Activated CD8-positive, alpha-beta memory T cell treated with anti-CD3 and anti-CD28 coated beads for 1 hour (primary cell): ENCODE results near the gene HLA-DQA2.
"Not testable (repeated sequence)": the region's sequence is repeated elsewhere in the genome, so short reads cannot be mapped to it uniquely, and the experiment has no call there.

Source experiments
- DNase-seq, 2 donors: peaks; one replicate each; pipeline ENCODE4 v3.0.0-alpha.2; 2020; ENCODE audit warnings: low read depth in 1 of 2; ENCODE audit errors: extremely low read depth in 1 of 2

Gene HLA-DQA2

DNA sequence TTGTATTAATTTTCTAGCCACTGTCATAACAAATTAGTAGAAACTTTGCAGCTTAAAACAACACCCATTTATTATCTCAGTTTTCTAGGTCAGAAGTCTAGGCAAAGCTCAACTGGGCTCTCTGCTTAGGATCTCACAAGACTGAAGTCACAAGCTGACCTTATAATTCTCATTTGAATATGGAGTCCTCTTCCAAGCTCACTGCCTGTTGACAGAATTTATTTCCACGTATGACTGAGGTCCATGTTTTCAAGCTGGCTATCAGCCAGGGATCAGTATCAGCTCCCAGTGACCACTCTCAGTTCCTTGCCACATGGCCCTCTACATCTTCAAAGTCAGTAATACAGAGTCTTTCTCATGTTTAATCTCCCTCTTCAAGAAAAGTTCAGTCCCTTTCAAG is 33.9 kb downstream of the HLA-DQA2 start:
- DNase-seq: no peak

DNA sequence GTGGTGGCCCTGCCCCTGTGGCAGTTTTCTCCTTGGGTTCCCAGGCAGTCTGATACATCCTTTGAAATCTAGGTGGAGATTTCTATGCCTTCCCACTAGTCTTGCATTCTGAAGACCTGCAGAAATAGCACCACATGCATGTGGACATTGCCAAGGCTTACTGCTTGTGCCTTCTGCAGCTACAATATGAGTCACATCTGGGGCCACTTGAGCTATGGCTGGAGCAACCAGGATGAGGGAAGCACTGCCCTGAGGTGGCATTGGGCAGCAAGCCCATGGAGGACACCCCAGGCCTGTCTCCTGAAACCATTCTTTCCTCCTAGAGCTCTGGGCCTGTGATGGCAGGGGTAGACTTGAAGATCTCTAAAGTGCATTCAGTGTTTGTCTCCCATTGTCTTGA is 37.8 kb downstream of the HLA-DQA2 start:
- no peak for DNase-seq

DNA sequence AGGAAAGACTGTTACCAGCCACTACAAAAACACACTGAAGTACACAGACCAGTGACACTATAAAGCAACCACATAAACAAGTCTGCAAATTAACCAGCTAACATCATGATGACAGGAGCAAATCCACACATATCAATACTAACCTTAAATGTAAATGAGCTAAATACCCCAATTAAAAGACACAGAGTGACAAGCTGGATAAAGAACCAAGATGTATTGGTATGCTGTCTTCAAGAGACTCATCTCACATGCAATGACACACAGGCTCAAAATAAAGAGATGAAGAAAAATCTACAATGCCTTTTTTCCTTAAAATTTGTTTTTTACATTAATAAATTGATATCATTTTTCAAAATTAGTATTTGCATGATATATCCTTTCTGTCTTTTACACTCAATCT is 41.7 kb downstream of the HLA-DQA2 start:
- not testable (repeated sequence) for DNase-seq

DNA sequence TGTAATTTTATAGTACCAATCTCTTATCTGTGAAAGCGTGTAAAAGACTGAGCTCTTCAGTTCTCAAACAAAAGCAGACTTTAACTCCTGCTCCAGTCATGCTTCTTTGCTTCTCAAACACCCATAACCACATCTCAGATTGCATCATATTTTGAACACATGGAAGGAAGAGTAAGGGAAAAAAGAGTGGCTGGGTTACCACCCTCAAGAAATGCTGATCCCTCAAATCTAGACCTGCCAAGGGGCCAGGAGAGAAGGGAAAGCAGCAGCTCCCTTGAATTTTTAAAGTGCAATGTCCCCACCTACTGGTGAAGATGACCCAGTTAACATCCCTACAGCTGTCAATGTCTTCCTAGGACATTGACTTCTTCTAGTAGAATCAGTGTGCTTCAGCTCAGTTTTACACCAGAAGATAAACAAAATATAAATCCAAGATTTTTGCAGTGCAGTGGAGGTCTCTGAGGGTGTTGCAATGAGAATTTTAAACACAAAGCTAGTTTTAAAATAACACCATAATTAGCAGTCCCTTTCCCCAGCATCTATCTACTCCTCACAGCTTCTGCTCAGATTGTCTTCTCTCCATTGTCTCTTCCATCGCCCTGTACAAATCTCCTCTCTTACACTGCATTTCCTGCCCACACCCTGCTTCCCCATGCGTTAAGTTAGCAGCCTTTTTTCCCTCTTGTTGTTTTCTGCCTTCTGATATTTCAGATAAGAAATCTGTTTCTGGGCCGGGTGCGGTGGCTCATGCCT is 44.8 kb downstream of the HLA-DQA2 start:
- no peak for DNase-seq

DNA sequence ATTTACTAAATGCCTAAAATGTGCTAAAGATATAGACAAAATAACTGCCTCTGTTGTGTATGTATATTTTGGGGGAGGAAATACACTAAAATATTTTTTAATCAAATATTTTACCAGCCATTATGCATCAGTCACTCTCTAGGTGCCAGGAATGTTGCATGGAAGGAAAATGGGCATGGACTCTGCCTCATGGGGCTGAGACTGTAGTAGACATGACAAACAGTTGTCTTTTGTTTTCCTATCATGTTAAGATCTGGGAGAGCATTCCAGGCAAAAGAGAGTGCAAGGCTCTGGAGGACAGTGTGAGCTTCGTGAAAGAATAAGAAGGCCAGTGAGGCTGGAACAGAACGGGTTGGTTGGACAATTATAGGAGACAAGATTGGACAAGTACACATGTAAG is 49.1 kb downstream of the HLA-DQA2 start:
- DNase-seq: no peak

DNA sequence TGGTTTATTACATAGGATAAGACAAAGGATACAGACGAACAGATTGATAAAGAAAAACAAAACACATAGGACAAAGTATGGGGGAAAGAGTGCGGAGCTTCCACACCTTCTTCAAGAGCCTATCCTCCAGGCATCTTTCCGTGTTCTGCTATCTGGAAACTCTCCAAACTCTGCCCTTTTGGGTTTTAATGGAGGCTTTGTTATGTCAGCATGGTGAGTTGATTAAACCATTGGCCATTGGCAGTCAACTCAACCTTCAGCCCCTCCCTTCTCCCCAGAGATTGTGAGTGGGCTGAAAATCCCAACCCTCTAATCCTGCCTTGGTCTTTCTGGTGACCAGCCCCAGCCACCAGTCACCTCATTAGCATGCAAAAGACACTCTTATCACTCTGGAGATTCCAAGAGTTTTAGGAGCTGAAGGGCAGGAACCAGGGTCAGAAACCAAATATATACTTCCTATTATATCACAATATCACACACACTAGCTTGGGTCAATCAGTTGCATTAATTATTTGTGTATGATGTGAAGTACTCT is 51.8 kb downstream of the HLA-DQA2 start:
- DNase-seq: no peak

DNA sequence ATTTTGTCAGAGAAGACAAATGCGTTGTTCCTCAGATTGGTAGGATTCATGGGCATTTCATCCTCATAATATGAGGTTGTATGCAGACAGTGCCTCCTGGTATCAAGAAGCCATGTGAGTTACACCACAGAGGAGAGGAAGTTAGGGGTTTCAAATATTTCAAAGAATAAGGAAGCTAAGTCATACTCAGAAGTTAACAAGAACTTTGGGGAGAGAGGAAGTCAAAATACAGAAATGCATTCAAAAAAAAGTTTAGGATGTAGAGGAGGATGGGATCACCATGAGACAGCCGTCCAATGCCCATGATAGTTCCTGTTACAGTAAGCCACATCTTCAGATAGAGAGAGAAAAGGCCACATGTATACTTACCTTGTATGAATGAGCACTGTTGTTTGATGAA is 53.3 kb downstream of the HLA-DQA2 start:
- DNase-seq: no peak
